ENCODE data around the gene REV1.

DNA sequence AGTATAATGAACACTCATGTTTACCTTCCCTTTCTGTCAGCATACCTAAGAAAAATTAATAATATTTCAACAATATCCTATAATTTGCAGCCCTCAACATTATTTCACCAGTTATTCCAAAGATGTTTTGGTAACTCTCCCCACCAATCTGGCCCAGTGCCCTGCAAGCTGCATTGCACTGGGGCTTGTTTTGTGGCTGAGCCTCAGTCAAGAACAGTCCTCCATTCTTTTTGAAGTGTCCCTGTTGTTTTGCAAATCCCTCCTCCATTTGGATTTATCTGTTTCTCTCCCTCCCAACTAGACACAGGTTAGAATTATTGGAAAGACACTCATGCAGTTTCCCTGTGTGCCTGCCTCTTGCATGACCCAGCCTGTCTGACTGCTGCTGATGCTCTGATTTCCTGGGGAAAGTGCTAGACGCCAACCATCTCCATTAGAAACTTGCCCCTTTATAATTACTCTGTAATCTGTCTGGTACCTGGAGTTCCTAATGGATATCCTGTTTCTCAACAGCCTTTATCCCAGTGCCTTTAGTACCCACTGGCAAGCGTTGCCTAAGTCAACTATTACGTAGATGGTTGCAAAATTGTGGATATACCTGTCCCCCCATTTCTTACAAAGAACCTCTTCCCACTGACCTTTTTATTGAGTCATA, 92.4 kb downstream of the REV1 start:
- TF ChIP-seq, protein P1, sequence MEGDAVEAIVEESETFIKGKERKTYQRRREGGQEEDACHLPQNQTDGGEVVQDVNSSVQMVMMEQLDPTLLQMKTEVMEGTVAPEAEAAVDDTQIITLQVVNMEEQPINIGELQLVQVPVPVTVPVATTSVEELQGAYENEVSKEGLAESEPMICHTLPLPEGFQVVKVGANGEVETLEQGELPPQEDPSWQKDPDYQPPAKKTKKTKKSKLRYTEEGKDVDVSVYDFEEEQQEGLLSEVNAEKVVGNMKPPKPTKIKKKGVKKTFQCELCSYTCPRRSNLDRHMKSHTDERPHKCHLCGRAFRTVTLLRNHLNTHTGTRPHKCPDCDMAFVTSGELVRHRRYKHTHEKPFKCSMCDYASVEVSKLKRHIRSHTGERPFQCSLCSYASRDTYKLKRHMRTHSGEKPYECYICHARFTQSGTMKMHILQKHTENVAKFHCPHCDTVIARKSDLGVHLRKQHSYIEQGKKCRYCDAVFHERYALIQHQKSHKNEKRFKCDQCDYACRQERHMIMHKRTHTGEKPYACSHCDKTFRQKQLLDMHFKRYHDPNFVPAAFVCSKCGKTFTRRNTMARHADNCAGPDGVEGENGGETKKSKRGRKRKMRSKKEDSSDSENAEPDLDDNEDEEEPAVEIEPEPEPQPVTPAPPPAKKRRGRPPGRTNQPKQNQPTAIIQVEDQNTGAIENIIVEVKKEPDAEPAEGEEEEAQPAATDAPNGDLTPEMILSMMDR (IDR thresholded peaks at IDR 0.05; ENCODE audit: low read length) = no peak
- TF ChIP-seq EZH2phosphoT487 (IDR thresholded peaks at IDR 0.05; ENCODE audit: low read length) (no peak), EZH2 (optimal IDR thresholded peaks at IDR 0.05; ENCODE audit: low read depth, low read length) (no peak)
